Type B pancreatic cell (in vitro differentiated cells): Measurements from ENCODE around the gene LGALS12. TPM values are rescaled to one million over a fixed set of nuclear protein-coding genes. Genes with fewer than 3 reads are reported as not detected.

Source experiments
- DNase-seq: peaks from one replicate; pipeline ENCODE4 v3.0.0; 2021; ENCODE audit warnings: mixed read lengths; ENCODE audit not compliant: unreplicated experiment; ENCODE audit errors: extremely low spot score
- H3K27ac Mint-ChIP-seq: 2 replicates; pipeline ENCODE4 v1.8.0; 2021; ENCODE audit warnings: mild to moderate bottlenecking, mixed read lengths
- H3K27me3 Mint-ChIP-seq: 2 replicates; pipeline ENCODE4 v1.8.0; 2021; ENCODE audit warnings: mixed read lengths
- H3K36me3 Mint-ChIP-seq: 2 replicates; pipeline ENCODE4 v1.8.0; 2021; ENCODE audit warnings: mixed read lengths
- H3K4me1 Mint-ChIP-seq: one replicate; pipeline ENCODE4 v1.8.0; 2021; ENCODE audit warnings: mixed read lengths; ENCODE audit not compliant: unreplicated experiment
- H3K4me3 Mint-ChIP-seq: 2 replicates; pipeline ENCODE4 v1.8.0; 2021; ENCODE audit warnings: mild to moderate bottlenecking, mixed read lengths
- H3K9me3 Mint-ChIP-seq: 2 replicates; pipeline ENCODE4 v1.8.0; 2021; ENCODE audit warnings: mixed read lengths
- CTCF ChIP-seq: fragments of 200-600 bp; sonication (generic); conservative IDR thresholded peaks from 2 replicates; pipeline ENCODE4 v1.5.0; 2021; ENCODE audit warnings: antibody characterized with exemption, mild to moderate bottlenecking
- total RNA-seq: library from RNA; stranded (reverse); gene quantifications from 2 replicates; pipeline ENCODE4 v1.2.1, GENCODE V29; 2021; ENCODE audit warnings: low replicate concordance

Gene LGALS12
- total RNA-seq, 1 donor from 2014 or later, result 0.34 TPM

- Mint-ChIP-seq H3K27me3 (no peaks in the 10 kb centered on the region), H3K27ac (peak overlapping the region; percentile 94), H3K36me3 (peaks cover 4% of the 10 kb centered on the region), H3K4me1 (peaks cover 31% of the 10 kb centered on the region), H3K9me3 (peaks cover 4% of the 10 kb centered on the region), H3K4me3 (no peak overlapping the region)
- TF ChIP-seq CTCF, result no peak
- DNase-seq, result peak; percentile 49
Observed at GRCh38 chr11:63552921-63553320, 47.0 kb downstream of the LGALS12 start.

GRCh38 chr11:63553759-63554158 is 47.9 kb downstream of the LGALS12 start:
- DNase-seq, result peak; percentile 29
- Mint-ChIP-seq H3K27ac (peak overlapping the region; percentile 94), H3K9me3 (peaks cover 4% of the 10 kb centered on the region), H3K4me1 (peaks cover 31% of the 10 kb centered on the region), H3K27me3 (no peaks in the 10 kb centered on the region), H3K36me3 (peaks cover 4% of the 10 kb centered on the region), H3K4me3 (no peak overlapping the region)
- TF ChIP-seq CTCF, result no peak

DNA sequence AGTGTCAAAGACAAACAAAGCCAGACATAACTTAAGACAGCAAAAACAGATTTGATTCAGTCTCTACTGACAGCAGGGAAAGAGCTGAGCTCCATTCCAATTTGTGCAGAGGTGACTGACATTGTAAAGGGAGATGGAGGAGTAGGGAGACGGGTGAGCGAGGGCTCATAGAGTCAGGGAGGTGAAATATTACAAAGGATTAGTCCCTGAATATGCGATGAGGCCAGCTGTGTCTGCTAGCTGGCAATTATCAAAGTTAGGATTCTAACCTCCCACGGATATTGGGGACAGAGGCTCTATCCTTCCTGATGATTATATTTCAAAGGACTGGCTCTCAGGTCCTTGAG is 49.0 kb downstream of the LGALS12 start:
- H3K4me1 Mint-ChIP-seq, result peaks cover 31% of the 10 kb centered on the region
- peak overlapping the region; percentile 16 for H3K27ac Mint-ChIP-seq
- DNase-seq, result no peak
- no peak for TF ChIP-seq CTCF
- no peaks in the 10 kb centered on the region for H3K27me3 Mint-ChIP-seq
- no peak overlapping the region for H3K4me3 Mint-ChIP-seq
- H3K36me3 Mint-ChIP-seq, result peaks cover 4% of the 10 kb centered on the region
- peaks cover 4% of the 10 kb centered on the region for H3K9me3 Mint-ChIP-seq

- H3K27me3 Mint-ChIP-seq, result no peaks in the 10 kb centered on the region
- TF ChIP-seq CTCF, result no peak
- DNase-seq, result no peak
- peak overlapping the region; percentile 8 for H3K27ac Mint-ChIP-seq
- no peak overlapping the region for H3K4me3 Mint-ChIP-seq
- peaks cover 4% of the 10 kb centered on the region for H3K9me3 Mint-ChIP-seq
- H3K36me3 Mint-ChIP-seq, result peaks cover 4% of the 10 kb centered on the region
- peaks cover 37% of the 10 kb centered on the region for H3K4me1 Mint-ChIP-seq
Observed at GRCh38 chr11:63556404-63557013, 50.6 kb downstream of the LGALS12 start.

DNA sequence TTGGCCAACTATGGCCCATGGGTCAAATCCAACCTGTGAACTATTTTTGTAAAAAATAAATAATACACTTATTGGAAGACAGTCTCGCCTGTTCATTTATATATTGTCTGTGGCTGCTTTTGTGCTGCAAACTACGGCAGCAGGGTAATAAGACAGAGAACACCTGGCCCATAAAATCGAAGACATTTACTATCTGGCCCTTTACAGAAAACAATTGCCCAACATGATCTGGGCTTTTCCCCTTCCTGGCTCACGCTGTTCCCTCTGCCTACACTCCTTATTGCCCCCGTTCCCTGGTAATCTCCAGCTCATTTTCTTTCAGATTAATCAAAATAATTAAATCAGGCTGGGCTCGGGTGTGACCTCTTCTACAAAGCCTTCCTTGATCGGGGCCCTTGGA is 51.7 kb downstream of the LGALS12 start:
- Mint-ChIP-seq H3K27ac (no peak overlapping the region), H3K4me3 (no peak overlapping the region), H3K36me3 (peaks cover 4% of the 10 kb centered on the region), H3K9me3 (peaks cover 4% of the 10 kb centered on the region), H3K27me3 (no peaks in the 10 kb centered on the region), H3K4me1 (peaks cover 35% of the 10 kb centered on the region)
- DNase-seq, result no peak
- TF ChIP-seq CTCF, result no peak
